GM18517 (cell line): ENCODE measurements around the gene ABCG1.

Experiments used
- ATAC-seq: cut with Tn5 transposase; IDR thresholded peaks from one replicate; pipeline ENCODE4 v1.9.1; 2021; ENCODE audit warnings: mild to moderate bottlenecking, moderate library complexity; ENCODE audit not compliant: unreplicated experiment

Gene ABCG1

DNA sequence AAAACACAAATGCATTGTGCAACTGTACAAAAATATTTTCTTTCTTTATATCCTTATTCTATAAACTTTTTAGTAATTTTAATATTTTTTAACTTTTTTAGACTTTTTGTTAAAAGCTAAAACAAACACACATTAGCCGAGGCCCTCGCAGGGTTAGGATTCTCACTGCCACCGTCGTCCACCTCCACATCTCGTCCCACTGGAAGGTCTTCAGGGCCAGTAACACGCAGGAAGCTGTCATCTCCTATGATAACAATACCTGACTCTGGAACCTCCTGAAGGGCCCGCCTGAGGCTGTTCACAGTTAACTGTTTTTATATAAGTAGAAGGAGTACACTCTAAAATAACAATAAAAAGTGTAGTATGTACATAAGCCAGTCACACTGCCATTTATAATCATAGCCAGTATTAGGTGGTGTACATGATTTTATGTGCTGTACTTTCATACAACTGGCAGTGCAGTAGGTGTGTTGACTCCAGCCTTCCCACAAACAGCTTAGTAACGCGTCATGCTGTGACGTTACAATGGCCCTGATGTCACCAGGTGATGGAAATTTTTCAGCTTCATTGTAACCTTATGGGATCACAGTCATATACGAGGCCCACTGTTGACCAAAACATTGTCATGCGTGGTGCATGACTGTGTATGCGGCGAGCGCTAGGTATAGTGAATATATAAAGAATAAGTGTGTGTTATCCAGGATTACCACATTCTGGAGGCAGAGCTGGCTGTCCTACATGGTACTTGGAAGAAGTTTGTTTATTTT is 123.0 kb downstream of the ABCG1 start:
- ATAC-seq = no peak

DNA sequence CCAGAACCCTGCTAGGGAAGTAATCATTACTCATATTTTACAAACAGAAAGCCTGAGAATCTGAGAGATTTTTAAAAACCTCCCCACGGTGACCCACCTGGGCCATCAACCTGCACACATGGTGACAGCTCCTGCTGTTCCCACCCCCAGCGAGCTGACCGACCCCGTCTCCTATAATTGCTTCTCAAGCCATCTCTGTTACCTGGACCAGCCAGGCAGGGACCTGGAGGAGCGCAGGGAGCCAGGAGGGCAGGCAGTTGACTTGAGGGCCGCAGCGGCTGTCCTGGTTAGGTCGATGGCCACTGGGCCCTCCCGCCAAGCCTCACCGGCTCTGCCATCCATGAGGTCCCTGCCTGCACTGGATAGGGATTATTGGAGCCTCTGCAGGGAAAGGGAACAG is 124.2 kb downstream of the ABCG1 start:
- ATAC-seq = no peak

DNA sequence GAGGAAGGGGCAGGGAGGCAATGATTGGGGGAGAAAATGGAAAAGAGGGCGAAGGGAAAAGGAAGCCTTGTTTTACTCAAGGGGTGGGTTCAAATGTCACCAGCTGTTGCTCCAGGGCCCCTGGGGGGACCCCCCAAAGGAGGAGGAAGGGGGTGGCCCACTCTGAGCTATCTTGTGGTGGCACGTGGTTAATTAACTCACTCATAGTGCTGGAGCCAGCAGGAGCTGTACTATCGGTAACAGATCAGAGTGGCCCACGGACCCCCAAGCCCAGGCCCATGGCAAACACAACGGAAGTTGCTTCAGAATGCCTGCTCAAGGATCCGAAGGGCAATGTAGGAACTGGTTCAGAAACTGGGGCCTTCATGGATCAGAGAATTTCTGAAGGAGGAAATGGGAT is 124.6 kb downstream of the ABCG1 start:
- ATAC-seq = no peak

DNA sequence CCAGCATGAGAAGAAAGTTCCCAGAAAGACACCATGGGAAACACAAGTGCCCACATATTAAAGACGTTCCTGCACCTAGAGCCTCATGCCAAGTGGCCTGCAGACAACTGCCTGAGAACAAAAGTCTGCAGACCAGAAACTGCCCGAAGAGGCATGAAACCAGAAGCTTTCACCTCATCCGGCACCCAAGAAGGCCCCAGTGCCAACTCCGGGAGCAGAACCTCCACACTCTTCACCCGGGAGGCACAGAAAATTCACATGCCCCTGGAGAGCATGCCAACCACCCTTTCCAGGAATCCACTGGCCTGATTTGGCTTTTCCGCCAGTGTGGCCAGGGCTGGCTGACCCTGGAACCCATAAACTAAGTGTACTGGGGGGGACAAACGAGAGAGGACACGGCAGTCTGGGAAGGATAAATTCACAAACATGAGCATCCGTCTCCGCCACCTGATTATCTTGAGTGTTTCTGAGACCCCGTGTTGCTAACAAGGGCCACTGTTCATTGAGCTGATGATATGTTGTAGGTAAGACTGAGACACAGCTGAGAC is 125.1 kb downstream of the ABCG1 start:
- no peak for ATAC-seq

DNA sequence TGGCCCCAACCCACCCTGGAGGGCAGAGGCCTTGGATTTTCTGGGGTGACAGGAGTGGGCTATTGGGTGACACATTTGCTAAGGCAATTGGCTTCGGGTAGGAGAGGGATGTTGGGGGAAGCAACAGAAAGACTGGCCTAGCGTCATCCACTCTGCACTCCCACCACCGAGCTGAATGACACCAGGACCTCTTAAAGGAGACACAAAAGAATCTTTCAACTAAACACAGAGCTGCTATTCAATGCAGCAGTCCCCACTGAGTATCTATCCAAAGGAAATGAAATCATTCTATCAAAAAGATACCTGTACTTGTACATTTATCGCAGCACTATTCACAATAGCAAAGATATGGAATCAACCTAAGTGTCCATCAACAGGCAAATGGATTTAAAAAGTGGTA is 125.7 kb downstream of the ABCG1 start:
- ATAC-seq = no peak

DNA sequence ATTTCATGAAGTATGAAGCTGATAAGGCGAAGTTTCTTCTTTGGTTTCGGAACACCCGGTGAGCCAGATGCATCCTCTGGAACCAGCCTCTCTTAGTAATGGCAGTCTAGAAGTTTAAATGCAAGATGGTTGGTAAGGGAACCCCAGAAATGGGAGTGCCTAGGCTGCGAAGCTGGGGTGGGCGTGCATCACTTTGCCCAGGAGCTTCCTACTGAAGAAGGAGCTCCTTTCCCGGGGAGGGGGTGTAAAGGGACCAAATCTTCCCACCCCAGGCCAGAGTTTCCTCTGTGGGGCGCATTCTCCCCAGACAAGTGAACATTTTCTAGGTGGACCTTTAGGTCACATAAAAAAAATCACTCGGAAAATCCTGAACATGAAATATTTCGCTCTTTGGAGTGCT is 127.5 kb downstream of the ABCG1 start:
- no peak for ATAC-seq
